H9 (cell line): ENCODE measurements around the gene LPAR3. TPM values are rescaled to one million over a fixed set of nuclear protein-coding genes. Genes with fewer than 3 reads are reported as not detected.

Experiments
- DNase-seq: peaks from one replicate; pipeline ENCODE4 v3.0.0-alpha.2; 2017
- H2AFZ ChIP-seq: one replicate; pipeline ENCODE4 v1.6.1; 2013; ENCODE audit warnings: mild to moderate bottlenecking, low read length, control low read depth, moderate library complexity
- H2AK5ac ChIP-seq: 2 replicates; pipeline ENCODE4 v1.6.1; 2013; ENCODE audit warnings: low read length, control low read depth, mixed read lengths; ENCODE audit not compliant: insufficient read length
- H2BK120ac ChIP-seq: one replicate; pipeline ENCODE4 v1.6.1; 2013; ENCODE audit warnings: low read depth, mild to moderate bottlenecking, low read length, control low read depth, inconsistent platforms; ENCODE audit not compliant: poor library complexity, severe bottlenecking
- H2BK12ac ChIP-seq: 2 replicates; pipeline ENCODE4 v1.6.1; 2013; ENCODE audit warnings: low read length, control low read depth, mixed read lengths, low read depth; ENCODE audit not compliant: insufficient read length
- H2BK15ac ChIP-seq: 2 replicates; pipeline ENCODE4 v1.6.1; 2013; ENCODE audit warnings: low read depth, low read length, control low read depth
- H2BK20ac ChIP-seq: one replicate; pipeline ENCODE4 v1.6.1; 2013; ENCODE audit warnings: low read depth, mild to moderate bottlenecking, low read length, control low read depth, inconsistent platforms; ENCODE audit not compliant: poor library complexity, severe bottlenecking
- H2BK5ac ChIP-seq: 2 replicates; pipeline ENCODE4 v1.6.1; 2013; ENCODE audit warnings: low read length, control low read depth, mixed read lengths; ENCODE audit not compliant: insufficient read length
- H3K14ac ChIP-seq: 2 replicates; pipeline ENCODE4 v1.6.1; 2013; ENCODE audit warnings: low read length, control low read depth; ENCODE audit not compliant: insufficient read depth
- H3K18ac ChIP-seq: 2 replicates; pipeline ENCODE4 v1.6.1; 2013; ENCODE audit warnings: low read depth, mild to moderate bottlenecking, mixed read lengths, low read length, control low read depth; ENCODE audit not compliant: insufficient read length
- H3K23ac ChIP-seq: 2 replicates; pipeline ENCODE4 v1.6.1; 2013; ENCODE audit warnings: low read length, control low read depth, mixed read lengths, low read depth; ENCODE audit not compliant: insufficient read length
- H3K23me2 ChIP-seq: 2 replicates; pipeline ENCODE4 v1.6.1; 2013; ENCODE audit warnings: low read depth, mild to moderate bottlenecking, mixed read lengths, low read length, control low read depth; ENCODE audit not compliant: insufficient read length, poor library complexity, severe bottlenecking
- H3K27ac ChIP-seq: 2 replicates; pipeline ENCODE4 v1.5.1; 2013; ENCODE audit warnings: low read length, control low read depth, mixed read lengths, low read depth; ENCODE audit not compliant: insufficient read length
- H3K27me3 ChIP-seq: 2 replicates; pipeline ENCODE4 v1.6.1; 2013; ENCODE audit warnings: low read length, control low read depth, inconsistent platforms; ENCODE audit not compliant: insufficient read depth
- H3K4ac ChIP-seq: 2 replicates; pipeline ENCODE4 v1.6.1; 2013; ENCODE audit warnings: low read depth, mild to moderate bottlenecking, control low read depth, inconsistent platforms, low read length, moderate library complexity
- H3K4me1 ChIP-seq: 2 replicates; pipeline ENCODE4 v1.6.1; 2013; ENCODE audit warnings: low read length, control low read depth, inconsistent platforms; ENCODE audit not compliant: insufficient read depth
- H3K4me2 ChIP-seq: 2 replicates; pipeline ENCODE4 v1.6.1; 2013; ENCODE audit warnings: low read length, control low read depth, mixed read lengths; ENCODE audit not compliant: insufficient read length, insufficient read depth
- H3K56ac ChIP-seq: 2 replicates; pipeline ENCODE4 v1.6.1; 2013; ENCODE audit warnings: low read depth, mild to moderate bottlenecking, mixed read lengths, low read length, control low read depth; ENCODE audit not compliant: insufficient read length
- H3K79me1 ChIP-seq: 2 replicates; pipeline ENCODE4 v1.6.1; 2013; ENCODE audit warnings: low read depth, mild to moderate bottlenecking, moderate library complexity, low read length, control low read depth, inconsistent platforms; ENCODE audit not compliant: insufficient read depth, poor library complexity, severe bottlenecking
- H3K79me2 ChIP-seq: 2 replicates; pipeline ENCODE4 v1.6.1; 2013; ENCODE audit warnings: low read length, control low read depth, inconsistent platforms; ENCODE audit not compliant: insufficient read depth
- H3K9ac ChIP-seq: 2 replicates; pipeline ENCODE4 v1.6.1; 2013; ENCODE audit warnings: low read length, control low read depth, mixed read lengths; ENCODE audit not compliant: insufficient read length; ENCODE audit errors: extremely low read depth
- H3K9me3 ChIP-seq: one replicate; pipeline ENCODE4 v1.6.1; 2013; ENCODE audit warnings: low read depth, low read length, inconsistent platforms; ENCODE audit not compliant: control insufficient read depth
- H3T11ph ChIP-seq: one replicate; pipeline ENCODE4 v1.6.1; 2013; ENCODE audit warnings: mild to moderate bottlenecking, low read length, control low read depth, inconsistent platforms
- H4K20me1 ChIP-seq: one replicate; pipeline ENCODE4 v1.6.1; 2013; ENCODE audit not compliant: control insufficient read depth, insufficient read length, insufficient read depth
- H4K5ac ChIP-seq: 2 replicates; pipeline ENCODE4 v1.6.1; 2013; ENCODE audit warnings: low read depth, mild to moderate bottlenecking, mixed read lengths, low read length, control low read depth; ENCODE audit not compliant: insufficient read length
- H4K8ac ChIP-seq: replicated peaks from 2 replicates; pipeline ENCODE4 v1.6.1; 2013; ENCODE audit warnings: low read length, control low read depth, mixed read lengths, low read depth; ENCODE audit not compliant: insufficient read length
- H4K91ac ChIP-seq: 2 replicates; pipeline ENCODE4 v1.6.1; 2013; ENCODE audit warnings: low read depth, mild to moderate bottlenecking, moderate library complexity, mixed read lengths, low read length, control low read depth; ENCODE audit not compliant: insufficient read length
- H3K27ac Mint-ChIP-seq, 3 experiments: 2 replicates in 2 of 3; 3 replicates in 1 of 3; pipeline ENCODE4 v1.8.0; 2020 to 2021; ENCODE audit warnings: mixed read lengths in 3 of 3, mild to moderate bottlenecking in 1 of 3, moderate library complexity in 1 of 3
- H3K27me3 Mint-ChIP-seq: 2 replicates; pipeline ENCODE4 v1.8.0; 2021; ENCODE audit warnings: low read depth, mild to moderate bottlenecking, moderate library complexity, mixed read lengths
- H3K36me3 Mint-ChIP-seq, 3 experiments: 2 replicates in 2 of 3; 3 replicates in 1 of 3; pipeline ENCODE4 v1.8.0; 2020 to 2021; ENCODE audit warnings: low read depth in 3 of 3, mixed read lengths in 3 of 3; ENCODE audit not compliant: insufficient read depth in 1 of 3
- H3K4me1 Mint-ChIP-seq, 2 experiments: 2 replicates each; pipeline ENCODE4 v1.8.0; 2020; ENCODE audit warnings: mixed read lengths in 2 of 2
- H3K4me3 Mint-ChIP-seq, 2 experiments: 2 replicates in 1 of 2; 3 replicates in 1 of 2; pipeline ENCODE4 v1.8.0; 2020 to 2021; ENCODE audit warnings: mild to moderate bottlenecking in 2 of 2, mixed read lengths in 2 of 2, moderate library complexity in 1 of 2
- H3K9me3 Mint-ChIP-seq, 2 experiments: 2 replicates in 1 of 2; 3 replicates in 1 of 2; pipeline ENCODE4 v1.8.0; 2020; ENCODE audit warnings: mild to moderate bottlenecking in 2 of 2, mixed read lengths in 2 of 2, moderate library complexity in 1 of 2
- CTCF ChIP-seq: fragments of 200-600 bp; sonication (generic); conservative IDR thresholded peaks from 3 replicates; pipeline ENCODE4 v1.8.0; 2021; ENCODE audit warnings: antibody characterized with exemption, mild to moderate bottlenecking
- WGBS: extraction: QIAGEN DNeasy Blood & Tissue Kit; methylation state at CpG from one replicate; pipeline ENCODE4 v1.1.7; 2013; ENCODE audit warnings: missing lambda C conversion rate, low lambda C conversion rate, mixed read lengths; ENCODE audit not compliant: insufficient read length; ENCODE audit errors: extremely low coverage; 5-methylcytosine and 5-hydroxymethylcytosine counted together
- total RNA-seq: library from RNA; stranded (reverse); gene quantifications from 2 replicates; pipeline ENCODE4 v1.2.1, GENCODE V29; 2021

LPAR3 gene
- total RNA-seq, 1 experiment from 2014 or later: 3.0 TPM

GRCh38 chr1:84771895-84772294, 121.1 kb downstream of the LPAR3 start:
- H3T11ph ChIP-seq: no peak overlapping the region
- H2BK12ac ChIP-seq: no peak overlapping the region
- no peak overlapping the region for H3K14ac ChIP-seq
- H2BK5ac ChIP-seq: no peak overlapping the region
- H3K4me1 ChIP-seq: no peaks in the 10 kb centered on the region
- no peak overlapping the region for H4K91ac ChIP-seq
- Mint-ChIP-seq H3K27me3 (peaks cover 5% of the 10 kb centered on the region), H3K4me1 (peaks cover 4 to 10% of the 10 kb centered on the region in 2 experiments), H3K9me3 (no peaks in the 10 kb centered on the region), H3K27ac (no peak overlapping the region), H3K36me3 (no peaks in the 10 kb centered on the region), H3K4me3 (no peak overlapping the region)
- H2AFZ ChIP-seq: no peak overlapping the region
- H2BK20ac ChIP-seq: no peak overlapping the region
- H2AK5ac ChIP-seq: no peak overlapping the region
- H3K27me3 ChIP-seq: no peaks in the 10 kb centered on the region
- no peak overlapping the region for H2BK120ac ChIP-seq
- H4K20me1 ChIP-seq: no peaks in the 10 kb centered on the region
- WGBS: no CpG with 5 or more reads among the region's 2 CpGs
- no peak overlapping the region for H3K4ac ChIP-seq
- no peak overlapping the region for H4K5ac ChIP-seq
- TF ChIP-seq CTCF: no peak
- no peaks in the 10 kb centered on the region for H3K9me3 ChIP-seq
- H3K23ac ChIP-seq: no peak overlapping the region
- H2BK15ac ChIP-seq: no peak overlapping the region
- no peak overlapping the region for H3K18ac ChIP-seq
- H3K4me2 ChIP-seq: no peak overlapping the region
- no peaks in the 10 kb centered on the region for H3K79me2 ChIP-seq
- H3K79me1 ChIP-seq: no peaks in the 10 kb centered on the region
- no peak for DNase-seq
- H3K23me2 ChIP-seq: no peaks in the 10 kb centered on the region
- H3K27ac ChIP-seq: no peak overlapping the region
- H3K9ac ChIP-seq: no peak overlapping the region
- H4K8ac ChIP-seq: no peak overlapping the region
- no peak overlapping the region for H3K56ac ChIP-seq
